ENCODE measurements around the gene CERT1.

The CERT1 gene

DNA sequence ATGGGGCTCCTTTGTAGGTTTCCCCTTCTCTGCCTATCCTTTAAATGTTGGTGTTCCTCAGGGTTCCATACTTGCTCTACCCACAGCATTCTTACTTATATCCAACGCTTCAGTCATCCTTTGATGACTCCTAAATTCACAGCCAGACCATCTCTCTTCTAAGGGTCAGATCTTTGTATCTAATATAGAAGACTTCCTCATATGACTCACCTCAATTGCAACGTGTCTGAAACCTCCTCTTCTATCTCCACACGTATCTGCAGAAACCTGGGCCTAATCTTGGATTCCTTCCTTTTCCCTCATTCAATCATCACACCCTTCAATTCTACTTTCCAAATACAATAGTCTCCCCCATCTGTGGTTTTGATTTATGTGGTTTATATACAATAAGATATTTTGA lies 106.1 kb downstream of the CERT1 start:
- no peaks in the 10 kb centered on the region for H3K27me3 ChIP-seq (ENCODE audit: control insufficient read depth in 3 of 3, insufficient read depth in 3 of 3, low read depth in 1 of 3, low read length in 3 of 3)
- no CpG with 5 or more reads among the region's 3 CpGs for WGBS, 2 donors (ENCODE audit: extremely low coverage in 2 of 2, insufficient read length in 2 of 2, insufficient replicate concordance in 1 of 2)

DNA sequence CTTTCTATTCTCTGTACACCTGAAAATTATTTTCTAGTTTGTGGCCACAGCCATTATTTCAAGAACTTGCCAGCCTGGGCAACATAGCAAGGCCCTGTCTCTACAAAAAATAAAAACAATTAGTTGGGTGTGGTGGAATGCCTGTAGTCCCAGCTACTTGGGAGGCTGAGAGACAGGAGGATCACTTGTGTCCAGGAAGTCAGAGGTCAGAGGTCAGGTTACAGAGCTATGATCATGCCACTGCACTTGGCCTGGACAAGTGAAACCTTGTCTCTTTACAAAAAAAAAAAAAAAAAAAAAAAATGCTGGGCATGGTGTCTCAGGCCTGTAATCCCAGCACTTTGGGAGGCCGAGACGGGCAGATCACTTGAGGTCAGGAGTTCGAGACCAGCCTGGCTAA lies 116.2 kb downstream of the CERT1 start:
- Histone ChIP-seq H2BK12ac (ENCODE audit: low read length) (no peak overlapping the region), H3K79me1 (ENCODE audit: low read depth, low read length) (no peaks in the 10 kb centered on the region), H3K4me2 (ENCODE audit: insufficient read depth, low read length, poor library complexity, severe bottlenecking) (no peak overlapping the region), H3K9me3 (replicated peaks in 1 of 2; ENCODE audit: control insufficient read depth in 2 of 2, insufficient read depth in 1 of 2, low read depth in 1 of 2, low read length in 2 of 2) (no peaks in the 10 kb centered on the region), H3K27ac (replicated peaks; ENCODE audit: low read length) (no peak overlapping the region), H3K23ac (ENCODE audit: low read depth, low read length, poor library complexity) (no peak overlapping the region), H3K36me3 (replicated peaks in 1 of 2; ENCODE audit: control insufficient read depth in 2 of 2, insufficient read depth in 2 of 2, low read length in 2 of 2) (peaks cover 0 to 25% of the 10 kb centered on the region in 2 donors), H2AFZ (ENCODE audit: low read length) (no peak overlapping the region), H3K4me1 (ENCODE audit: control insufficient read depth in 2 of 2, insufficient read depth in 1 of 2, low read depth in 1 of 2, low read length in 2 of 2) (no peaks in the 10 kb centered on the region), H3K14ac (ENCODE audit: low read length) (no peak overlapping the region), H3K4ac (ENCODE audit: low read length) (no peak overlapping the region), H3K4me3 (ENCODE audit: low read length in 2 of 2) (no peak overlapping the region), H2AK5ac (ENCODE audit: low read depth, low read length) (no peak overlapping the region), H4K91ac (ENCODE audit: low read depth, low read length, poor library complexity) (no peak overlapping the region), H4K8ac (ENCODE audit: low read depth, low read length) (no peak overlapping the region), H2BK15ac (ENCODE audit: low read length) (no peak overlapping the region), H3K18ac (ENCODE audit: low read length) (no peak overlapping the region), H3K9ac (ENCODE audit: low read depth, low read length, poor library complexity) (no peak overlapping the region), H2BK120ac (ENCODE audit: low read depth, low read length) (no peak overlapping the region), H3K27me3 (ENCODE audit: control insufficient read depth in 3 of 3, insufficient read depth in 3 of 3, low read depth in 1 of 3, low read length in 3 of 3) (no peaks in the 10 kb centered on the region), H2BK5ac (ENCODE audit: low read length) (no peak overlapping the region)
- DNase-seq (ENCODE audit: low spot score) = no peak
- no CpG with 5 or more reads among the region's 3 CpGs for WGBS, 2 donors (ENCODE audit: extremely low coverage in 2 of 2, insufficient read length in 2 of 2, insufficient replicate concordance in 1 of 2)

More for the DNA sequence above, 106.1 kb downstream of the CERT1 start:
- H4K91ac ChIP-seq (ENCODE audit: low read depth, low read length, poor library complexity) = no peak overlapping the region
- H3K36me3 ChIP-seq (replicated peaks in 1 of 2; ENCODE audit: control insufficient read depth in 2 of 2, insufficient read depth in 2 of 2, low read length in 2 of 2) = peaks cover 0 to 44% of the 10 kb centered on the region in 2 donors
- H3K14ac ChIP-seq (ENCODE audit: low read length) = no peak overlapping the region
- no peak overlapping the region for H3K4me2 ChIP-seq (ENCODE audit: insufficient read depth, low read length, poor library complexity, severe bottlenecking)
- H3K4ac ChIP-seq (ENCODE audit: low read length) = no peak overlapping the region
- no peak overlapping the region for H2BK120ac ChIP-seq (ENCODE audit: low read depth, low read length)
- no peak overlapping the region for H3K9ac ChIP-seq (ENCODE audit: low read depth, low read length, poor library complexity)
- no peak overlapping the region for H2BK5ac ChIP-seq (ENCODE audit: low read length)
- H3K18ac ChIP-seq (ENCODE audit: low read length) = no peak overlapping the region
- no peak overlapping the region for H4K8ac ChIP-seq (ENCODE audit: low read depth, low read length)
- H3K23ac ChIP-seq (ENCODE audit: low read depth, low read length, poor library complexity) = no peak overlapping the region
- H3K4me1 ChIP-seq (ENCODE audit: control insufficient read depth in 2 of 2, insufficient read depth in 1 of 2, low read depth in 1 of 2, low read length in 2 of 2) = no peaks in the 10 kb centered on the region
- H2BK15ac ChIP-seq (ENCODE audit: low read length) = no peak overlapping the region
- no peak overlapping the region for H2BK12ac ChIP-seq (ENCODE audit: low read length)
- H3K4me3 ChIP-seq (ENCODE audit: low read length in 2 of 2) = no peak overlapping the region
- no peaks in the 10 kb centered on the region for H3K9me3 ChIP-seq (replicated peaks in 1 of 2; ENCODE audit: control insufficient read depth in 2 of 2, insufficient read depth in 1 of 2, low read depth in 1 of 2, low read length in 2 of 2)
- H2AK5ac ChIP-seq (ENCODE audit: low read depth, low read length) = no peak overlapping the region
- peaks cover 2% of the 10 kb centered on the region for H3K79me1 ChIP-seq (ENCODE audit: low read depth, low read length)
- DNase-seq (ENCODE audit: low spot score) = no peak
- no peak overlapping the region for H2AFZ ChIP-seq (ENCODE audit: low read length)
- no peak overlapping the region for H3K27ac ChIP-seq (replicated peaks; ENCODE audit: low read length)

DNA sequence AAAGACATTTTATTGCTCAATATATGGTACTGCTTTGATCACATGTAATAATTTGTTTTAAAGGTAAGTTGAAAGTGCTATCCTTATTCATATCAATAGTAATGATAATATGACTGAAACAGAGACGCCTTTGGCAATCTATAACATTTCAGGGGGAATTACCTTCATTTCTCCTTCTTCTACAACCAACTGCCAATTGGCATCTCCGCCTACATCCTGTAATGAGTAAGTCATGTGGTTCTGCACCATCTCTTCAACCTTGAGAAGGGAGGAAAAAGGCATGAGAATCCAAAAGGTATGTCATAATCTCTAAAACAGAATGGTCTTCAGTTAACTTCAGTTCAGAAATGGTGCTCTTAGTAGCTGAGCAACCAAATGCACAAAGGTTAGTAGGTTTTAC lies 122.0 kb downstream of the CERT1 start:
- Histone ChIP-seq H2BK120ac (ENCODE audit: low read depth, low read length) (no peak overlapping the region), H3K14ac (ENCODE audit: low read length) (no peak overlapping the region), H3K27ac (replicated peaks; ENCODE audit: low read length) (no peak overlapping the region), H2BK12ac (ENCODE audit: low read length) (no peak overlapping the region), H3K23ac (ENCODE audit: low read depth, low read length, poor library complexity) (no peak overlapping the region), H3K4me1 (ENCODE audit: control insufficient read depth in 2 of 2, insufficient read depth in 1 of 2, low read depth in 1 of 2, low read length in 2 of 2) (no peaks in the 10 kb centered on the region), H3K79me1 (ENCODE audit: low read depth, low read length) (no peaks in the 10 kb centered on the region), H4K91ac (ENCODE audit: low read depth, low read length, poor library complexity) (no peak overlapping the region), H3K9ac (ENCODE audit: low read depth, low read length, poor library complexity) (no peak overlapping the region), H2BK5ac (ENCODE audit: low read length) (no peak overlapping the region), H3K18ac (ENCODE audit: low read length) (no peak overlapping the region), H2AK5ac (ENCODE audit: low read depth, low read length) (no peak overlapping the region), H3K36me3 (replicated peaks in 1 of 2; ENCODE audit: control insufficient read depth in 2 of 2, insufficient read depth in 2 of 2, low read length in 2 of 2) (peaks cover 0 to 41% of the 10 kb centered on the region in 2 donors), H3K9me3 (replicated peaks in 1 of 2; ENCODE audit: control insufficient read depth in 2 of 2, insufficient read depth in 1 of 2, low read depth in 1 of 2, low read length in 2 of 2) (no peaks in the 10 kb centered on the region), H2BK15ac (ENCODE audit: low read length) (no peak overlapping the region), H3K4me3 (ENCODE audit: low read length in 2 of 2) (no peak overlapping the region), H3K27me3 (ENCODE audit: control insufficient read depth in 3 of 3, insufficient read depth in 3 of 3, low read depth in 1 of 3, low read length in 3 of 3) (no peaks in the 10 kb centered on the region), H4K8ac (ENCODE audit: low read depth, low read length) (no peak overlapping the region), H2AFZ (ENCODE audit: low read length) (no peak overlapping the region), H3K4me2 (ENCODE audit: insufficient read depth, low read length, poor library complexity, severe bottlenecking) (no peak overlapping the region), H3K4ac (ENCODE audit: low read length) (no peak overlapping the region)
- DNase-seq (ENCODE audit: low spot score) = no peak
- WGBS, 2 donors (ENCODE audit: extremely low coverage in 2 of 2, insufficient read length in 2 of 2, insufficient replicate concordance in 1 of 2) = no CpG with 5 or more reads among the region's 2 CpGs

DNA sequence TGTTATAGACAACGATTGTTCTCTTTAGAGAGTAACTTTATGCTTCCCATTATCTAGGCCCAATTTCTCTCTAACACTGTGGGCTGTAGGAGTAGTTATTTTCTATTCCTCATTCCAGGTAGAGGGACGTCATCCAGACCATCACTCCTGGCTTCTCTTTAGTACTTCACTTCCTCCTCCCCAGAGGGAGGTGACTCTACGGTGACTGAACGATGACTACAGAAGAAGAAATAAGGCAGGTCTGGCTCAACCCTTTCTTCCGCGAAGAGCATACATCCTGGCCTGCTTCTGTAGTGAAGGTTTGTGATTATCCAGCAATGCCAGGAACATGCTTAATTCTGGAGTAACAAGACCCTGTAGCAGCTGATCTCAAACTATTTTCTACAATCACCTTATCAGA lies 123.6 kb downstream of the CERT1 start:
- Histone ChIP-seq H2BK12ac (ENCODE audit: low read length) (no peak overlapping the region), H2BK15ac (ENCODE audit: low read length) (no peak overlapping the region), H4K91ac (ENCODE audit: low read depth, low read length, poor library complexity) (no peak overlapping the region), H3K36me3 (replicated peaks in 1 of 2; ENCODE audit: control insufficient read depth in 2 of 2, insufficient read depth in 2 of 2, low read length in 2 of 2) (peaks cover 0 to 55% of the 10 kb centered on the region in 2 donors), H2BK120ac (ENCODE audit: low read depth, low read length) (no peak overlapping the region), H3K4ac (ENCODE audit: low read length) (no peak overlapping the region), H3K4me3 (ENCODE audit: low read length in 2 of 2) (no peak overlapping the region), H3K14ac (ENCODE audit: low read length) (no peak overlapping the region), H3K27ac (replicated peaks; ENCODE audit: low read length) (no peak overlapping the region), H3K23ac (ENCODE audit: low read depth, low read length, poor library complexity) (no peak overlapping the region), H3K18ac (ENCODE audit: low read length) (no peak overlapping the region), H3K9ac (ENCODE audit: low read depth, low read length, poor library complexity) (no peak overlapping the region), H3K9me3 (replicated peaks in 1 of 2; ENCODE audit: control insufficient read depth in 2 of 2, insufficient read depth in 1 of 2, low read depth in 1 of 2, low read length in 2 of 2) (no peaks in the 10 kb centered on the region), H2AK5ac (ENCODE audit: low read depth, low read length) (no peak overlapping the region), H2BK5ac (ENCODE audit: low read length) (no peak overlapping the region), H2AFZ (ENCODE audit: low read length) (no peak overlapping the region), H4K8ac (ENCODE audit: low read depth, low read length) (no peak overlapping the region), H3K4me2 (ENCODE audit: insufficient read depth, low read length, poor library complexity, severe bottlenecking) (no peak overlapping the region), H3K27me3 (ENCODE audit: control insufficient read depth in 3 of 3, insufficient read depth in 3 of 3, low read depth in 1 of 3, low read length in 3 of 3) (no peaks in the 10 kb centered on the region), H3K79me1 (ENCODE audit: low read depth, low read length) (no peaks in the 10 kb centered on the region), H3K4me1 (ENCODE audit: control insufficient read depth in 2 of 2, insufficient read depth in 1 of 2, low read depth in 1 of 2, low read length in 2 of 2) (no peaks in the 10 kb centered on the region)
- WGBS, 2 donors (ENCODE audit: extremely low coverage in 2 of 2, insufficient read length in 2 of 2, insufficient replicate concordance in 1 of 2) = no CpG with 5 or more reads among the region's 6 CpGs
- DNase-seq (ENCODE audit: low spot score) = no peak

All from neuronal stem cell (in vitro differentiated cells).